Measurements from ENCODE around the gene C19orf25. TPM values are rescaled to one million over a fixed set of nuclear protein-coding genes. Genes with fewer than 3 reads are reported as not detected.
A peak's percentile ranks its signal among the peaks of the same experiment; 100 is the strongest.

Gene C19orf25
- total and polyA plus RNA-seq, 2 of the 13 experiments (the other 11 are each of a cell fraction or from before 2014, with no cell fraction given): 14.2 to 32.4 TPM

DNA sequence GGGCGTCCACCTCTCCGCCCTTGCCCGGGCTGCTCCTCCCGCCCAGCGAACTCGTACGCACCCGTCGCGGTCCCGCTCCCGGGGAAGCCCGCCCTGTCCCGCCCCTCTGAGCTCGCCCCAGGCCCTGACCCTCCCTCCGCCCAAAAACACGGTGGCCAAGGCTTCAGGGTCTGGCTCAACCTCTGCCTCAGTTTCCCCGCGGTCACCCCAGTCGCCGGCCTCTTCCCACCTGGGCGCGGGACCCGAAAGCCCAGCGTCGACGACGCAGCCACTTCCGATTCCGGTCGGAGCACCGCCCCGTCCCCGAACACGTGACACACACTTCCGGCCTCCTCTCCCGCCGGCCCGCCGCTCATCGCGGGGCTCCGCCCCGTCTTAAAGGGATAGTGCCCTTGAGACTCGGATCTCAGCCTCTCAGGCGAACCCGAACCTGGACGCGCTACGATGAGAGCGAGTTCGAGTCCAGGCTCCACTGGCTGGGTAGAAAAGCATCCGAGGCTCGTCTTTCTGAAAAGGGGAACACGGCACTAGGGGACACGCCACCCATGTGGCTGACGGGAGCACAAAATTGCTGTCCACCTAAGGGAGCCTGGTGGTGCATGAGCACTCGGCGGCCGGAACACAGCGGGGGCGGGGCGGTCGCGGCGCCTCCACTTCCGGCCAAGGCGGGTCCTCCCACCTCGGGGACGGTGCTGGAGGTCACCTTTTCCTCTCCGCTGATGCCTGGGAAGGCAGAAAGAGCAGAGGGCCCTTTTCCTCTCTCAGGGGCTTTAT, at the start of gene C19orf25 (continued):
- TF ChIP-seq, protein P1, sequence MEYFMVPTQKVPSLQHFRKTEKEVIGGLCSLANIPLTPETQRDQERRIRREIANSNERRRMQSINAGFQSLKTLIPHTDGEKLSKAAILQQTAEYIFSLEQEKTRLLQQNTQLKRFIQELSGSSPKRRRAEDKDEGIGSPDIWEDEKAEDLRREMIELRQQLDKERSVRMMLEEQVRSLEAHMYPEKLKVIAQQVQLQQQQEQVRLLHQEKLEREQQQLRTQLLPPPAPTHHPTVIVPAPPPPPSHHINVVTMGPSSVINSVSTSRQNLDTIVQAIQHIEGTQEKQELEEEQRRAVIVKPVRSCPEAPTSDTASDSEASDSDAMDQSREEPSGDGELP (IDR thresholded peaks at IDR 0.05; ENCODE audit: borderline replicate concordance, low read depth): 0 out of 2 replicates have a peak, but pooled peaks have one; percentile 2
- TF ChIP-seq PLSCR1 (CRISPR knock-in tag; IDR thresholded peaks at IDR 0.05; ENCODE audit: borderline replicate concordance): no peak
- TF ChIP-seq, protein P2, sequence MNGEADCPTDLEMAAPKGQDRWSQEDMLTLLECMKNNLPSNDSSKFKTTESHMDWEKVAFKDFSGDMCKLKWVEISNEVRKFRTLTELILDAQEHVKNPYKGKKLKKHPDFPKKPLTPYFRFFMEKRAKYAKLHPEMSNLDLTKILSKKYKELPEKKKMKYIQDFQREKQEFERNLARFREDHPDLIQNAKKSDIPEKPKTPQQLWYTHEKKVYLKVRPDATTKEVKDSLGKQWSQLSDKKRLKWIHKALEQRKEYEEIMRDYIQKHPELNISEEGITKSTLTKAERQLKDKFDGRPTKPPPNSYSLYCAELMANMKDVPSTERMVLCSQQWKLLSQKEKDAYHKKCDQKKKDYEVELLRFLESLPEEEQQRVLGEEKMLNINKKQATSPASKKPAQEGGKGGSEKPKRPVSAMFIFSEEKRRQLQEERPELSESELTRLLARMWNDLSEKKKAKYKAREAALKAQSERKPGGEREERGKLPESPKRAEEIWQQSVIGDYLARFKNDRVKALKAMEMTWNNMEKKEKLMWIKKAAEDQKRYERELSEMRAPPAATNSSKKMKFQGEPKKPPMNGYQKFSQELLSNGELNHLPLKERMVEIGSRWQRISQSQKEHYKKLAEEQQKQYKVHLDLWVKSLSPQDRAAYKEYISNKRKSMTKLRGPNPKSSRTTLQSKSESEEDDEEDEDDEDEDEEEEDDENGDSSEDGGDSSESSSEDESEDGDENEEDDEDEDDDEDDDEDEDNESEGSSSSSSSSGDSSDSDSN (CRISPR knock-in tag; IDR thresholded peaks at IDR 0.05): no peak; the same call in none of the 2 replicates
- peak; percentile 43; the same call in 1 of the 2 replicates for TF ChIP-seq TSC22D2 (CRISPR knock-in tag; IDR thresholded peaks at IDR 0.05; ENCODE audit: borderline replicate concordance)
- no peak for TF ChIP-seq FOXA3 (CRISPR knock-in tag; IDR thresholded peaks at IDR 0.05)
- no peak for TF ChIP-seq SALL2 (CRISPR knock-in tag; IDR thresholded peaks at IDR 0.05)
- TF ChIP-seq ZNF264 (CRISPR knock-in tag; IDR thresholded peaks at IDR 0.05): no peak
- TF ChIP-seq CBX2 (IDR thresholded peaks at IDR 0.05; ENCODE audit: low read depth, low read length): no peak
- TF ChIP-seq CBX2 (CRISPR knock-in tag; IDR thresholded peaks at IDR 0.05; ENCODE audit: low read depth): no peak
- no peak for TF ChIP-seq NBN (conservative IDR thresholded peaks at IDR 0.05)
- TF ChIP-seq, protein P3, sequence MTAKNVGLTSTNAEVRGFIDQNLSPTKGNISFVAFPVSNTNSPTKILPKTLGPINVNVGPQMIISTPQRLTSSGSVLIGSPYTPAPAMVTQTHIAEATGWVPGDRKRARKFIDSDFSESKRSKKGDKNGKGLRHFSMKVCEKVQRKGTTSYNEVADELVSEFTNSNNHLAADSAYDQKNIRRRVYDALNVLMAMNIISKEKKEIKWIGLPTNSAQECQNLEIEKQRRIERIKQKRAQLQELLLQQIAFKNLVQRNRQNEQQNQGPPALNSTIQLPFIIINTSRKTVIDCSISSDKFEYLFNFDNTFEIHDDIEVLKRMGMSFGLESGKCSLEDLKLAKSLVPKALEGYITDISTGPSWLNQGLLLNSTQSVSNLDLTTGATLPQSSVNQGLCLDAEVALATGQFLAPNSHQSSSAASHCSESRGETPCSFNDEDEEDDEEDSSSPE (CRISPR knock-in tag; IDR thresholded peaks at IDR 0.05): peak; percentile 93
- TF ChIP-seq ZNF547 (CRISPR knock-in tag; IDR thresholded peaks at IDR 0.05): peak; percentile 66; the same call in 1 of the 2 replicates
- TF ChIP-seq SOX13 (IDR thresholded peaks at IDR 0.05): no peak
- TF ChIP-seq SOX13 (CRISPR knock-in tag; conservative IDR thresholded peaks at IDR 0.05 in 1 of 2, IDR thresholded peaks at IDR 0.05 in 1 of 2): peak in 1 of 2 experiments; percentile 42; a peak in 2 of 4 replicates
- no peak for TF ChIP-seq TMF1 (CRISPR knock-in tag; IDR thresholded peaks at IDR 0.05; ENCODE audit: low read depth)
- no peak for TF ChIP-seq ATAD3A (CRISPR knock-in tag; IDR thresholded peaks at IDR 0.05)
- TF ChIP-seq, protein P4, sequence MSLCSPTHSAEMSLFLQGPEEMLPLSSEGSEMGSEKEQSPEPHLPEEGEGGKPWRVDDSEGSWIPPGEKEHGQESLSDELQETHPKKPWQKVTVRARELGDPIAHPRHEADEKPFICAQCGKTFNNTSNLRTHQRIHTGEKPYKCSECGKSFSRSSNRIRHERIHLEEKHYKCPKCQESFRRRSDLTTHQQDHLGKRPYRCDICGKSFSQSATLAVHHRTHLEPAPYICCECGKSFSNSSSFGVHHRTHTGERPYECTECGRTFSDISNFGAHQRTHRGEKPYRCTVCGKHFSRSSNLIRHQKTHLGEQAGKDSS (CRISPR knock-in tag; IDR thresholded peaks at IDR 0.05; ENCODE audit: borderline replicate concordance, low read depth): peak; percentile 25; the same call in 1 of the 2 replicates
- TF ChIP-seq EHMT2 (IDR thresholded peaks at IDR 0.05; ENCODE audit: borderline replicate concordance, low read depth, low read length): no peak
- TF ChIP-seq, protein P5, sequence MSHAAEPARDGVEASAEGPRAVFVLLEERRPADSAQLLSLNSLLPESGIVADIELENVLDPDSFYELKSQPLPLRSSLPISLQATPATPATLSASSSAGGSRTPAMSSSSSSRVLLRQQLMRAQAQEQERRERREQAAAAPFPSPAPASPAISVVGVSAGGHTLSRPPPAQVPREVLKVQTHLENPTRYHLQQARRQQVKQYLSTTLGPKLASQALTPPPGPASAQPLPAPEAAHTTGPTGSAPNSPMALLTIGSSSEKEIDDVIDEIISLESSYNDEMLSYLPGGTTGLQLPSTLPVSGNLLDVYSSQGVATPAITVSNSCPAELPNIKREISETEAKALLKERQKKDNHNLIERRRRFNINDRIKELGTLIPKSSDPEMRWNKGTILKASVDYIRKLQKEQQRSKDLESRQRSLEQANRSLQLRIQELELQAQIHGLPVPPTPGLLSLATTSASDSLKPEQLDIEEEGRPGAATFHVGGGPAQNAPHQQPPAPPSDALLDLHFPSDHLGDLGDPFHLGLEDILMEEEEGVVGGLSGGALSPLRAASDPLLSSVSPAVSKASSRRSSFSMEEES (CRISPR knock-in tag; IDR thresholded peaks at IDR 0.05): peak; percentile 89
